ENCODE results near the gene OR2L2.
"Not testable (repeated sequence)": the region's sequence is repeated elsewhere in the genome, so short reads cannot be mapped to it uniquely, and the experiment has no call there.

OR2L2 gene, protein sequence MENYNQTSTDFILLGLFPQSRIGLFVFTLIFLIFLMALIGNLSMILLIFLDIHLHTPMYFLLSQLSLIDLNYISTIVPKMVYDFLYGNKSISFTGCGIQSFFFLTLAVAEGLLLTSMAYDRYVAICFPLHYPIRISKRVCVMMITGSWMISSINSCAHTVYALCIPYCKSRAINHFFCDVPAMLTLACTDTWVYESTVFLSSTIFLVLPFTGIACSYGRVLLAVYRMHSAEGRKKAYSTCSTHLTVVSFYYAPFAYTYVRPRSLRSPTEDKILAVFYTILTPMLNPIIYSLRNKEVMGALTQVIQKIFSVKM

GRCh38 chr1:248029770-248030169 lies at the start of gene OR2L2:
OR2L2 (plus strand) TSS chr1:248030070; CDS start chr1:248038268, 8,198 bp downstream.
- no peak for DNase-seq

DNA sequence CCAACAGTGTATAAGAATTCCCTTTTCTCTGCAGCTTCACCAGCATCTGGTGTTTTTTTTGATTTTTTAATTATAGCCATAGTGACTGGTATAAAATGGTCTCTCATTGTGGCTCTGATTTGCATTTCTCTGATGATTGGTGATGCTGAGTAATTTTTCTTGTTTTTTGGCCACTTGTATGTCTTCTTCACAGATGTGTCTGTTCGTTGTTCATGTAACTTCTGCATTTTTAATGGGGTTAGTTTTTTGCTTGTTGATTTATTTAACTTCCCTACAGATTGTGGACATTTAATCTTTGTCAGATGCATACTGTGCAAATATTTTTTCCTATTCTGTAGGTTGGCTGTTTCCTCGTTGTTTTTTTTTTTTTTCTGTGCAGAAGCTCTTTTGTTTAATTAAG lies 36.9 kb upstream of the OR2L2 start:
- DNase-seq = no peak

GRCh38 chr1:247998811-247999210 lies 31.1 kb upstream of the OR2L2 start:
- DNase-seq = no peak

DNA sequence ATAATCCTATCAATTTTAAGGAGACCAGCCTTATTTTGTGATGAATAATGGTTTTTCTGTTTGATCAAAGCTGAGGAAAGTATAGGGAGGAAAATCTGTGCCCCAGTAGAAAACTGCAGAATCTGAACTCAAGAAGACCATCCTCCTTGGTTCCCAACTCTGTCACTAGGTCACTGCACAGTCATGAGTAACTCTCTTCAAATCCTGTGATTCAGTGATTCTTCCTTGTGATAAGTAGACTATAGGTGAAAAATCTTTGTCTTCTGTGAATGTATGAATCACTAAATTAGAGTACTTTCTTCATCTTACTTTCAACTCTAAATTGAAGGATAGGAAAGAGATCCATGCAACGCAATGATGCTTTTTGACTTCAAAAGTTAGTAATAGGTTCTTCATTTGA lies 29.7 kb upstream of the OR2L2 start:
- no peak for DNase-seq

- no peak for DNase-seq
Observed at GRCh38 chr1:248007778-248008177, 22.1 kb upstream of the OR2L2 start.

GRCh38 chr1:248009681-248010080 lies 20.2 kb upstream of the OR2L2 start:
- DNase-seq = no peak

GRCh38 chr1:248013229-248013710 lies 16.6 kb upstream of the OR2L2 start, which contains the start of gene OR2L5:
OR2L5 (plus strand) TSS chr1:248013660; CDS start chr1:248021948, 8,288 bp downstream.
- DNase-seq = no peak

- DNase-seq = no peak
Observed at GRCh38 chr1:248015803-248016202, 14.1 kb upstream of the OR2L2 start.

GRCh38 chr1:248045209-248045608 lies 15.3 kb downstream of the OR2L2 start:
- no peak for DNase-seq

DNA sequence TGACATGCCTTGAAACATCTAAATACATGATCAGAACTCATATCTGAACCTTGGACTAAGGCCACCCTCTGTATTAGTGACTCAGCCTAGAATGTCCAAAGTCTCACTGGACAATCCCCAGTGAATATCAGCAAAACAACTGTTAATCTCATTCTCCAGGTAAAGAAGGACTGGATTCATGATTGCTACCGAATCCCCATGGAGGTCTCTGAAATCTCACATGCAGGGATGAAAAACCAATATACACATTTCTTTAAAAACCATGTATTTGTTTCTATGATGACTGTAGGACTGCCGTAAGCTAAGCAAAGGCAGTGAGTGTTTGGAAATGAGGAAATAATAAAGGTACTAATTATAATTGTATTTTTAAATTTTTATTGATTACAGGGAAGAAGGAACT lies 16.7 kb downstream of the OR2L2 start, which contains the start of gene OR2L3:
TSS of gene OR2L3 (plus strand) at position 301 of the 400 bp plus-strand sequence. CDS start 13,846 bp downstream, outside the sequence.
- no peak for DNase-seq

GRCh38 chr1:248047008-248047407 lies 17.1 kb downstream of the OR2L2 start:
- no peak for DNase-seq

DNA sequence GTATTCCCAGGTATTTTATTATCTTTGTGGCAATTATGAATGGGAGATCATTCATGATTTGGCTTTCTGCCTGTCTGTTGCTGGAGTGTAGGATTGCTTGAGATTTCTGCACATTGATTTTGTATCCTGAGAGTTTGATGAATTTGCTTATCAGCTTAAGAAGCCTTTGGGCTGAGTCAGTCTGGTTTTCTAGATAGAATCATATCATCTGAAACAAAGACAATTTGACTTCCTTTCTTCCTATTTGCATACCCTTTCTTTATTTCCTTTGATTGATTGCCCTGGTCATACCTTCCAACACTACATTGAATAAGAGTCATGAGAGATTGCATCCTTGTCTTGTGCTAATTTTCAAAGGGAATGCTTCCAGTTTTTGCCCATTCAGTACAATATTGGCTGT lies 24.8 kb downstream of the OR2L2 start:
- DNase-seq = no peak

DNA sequence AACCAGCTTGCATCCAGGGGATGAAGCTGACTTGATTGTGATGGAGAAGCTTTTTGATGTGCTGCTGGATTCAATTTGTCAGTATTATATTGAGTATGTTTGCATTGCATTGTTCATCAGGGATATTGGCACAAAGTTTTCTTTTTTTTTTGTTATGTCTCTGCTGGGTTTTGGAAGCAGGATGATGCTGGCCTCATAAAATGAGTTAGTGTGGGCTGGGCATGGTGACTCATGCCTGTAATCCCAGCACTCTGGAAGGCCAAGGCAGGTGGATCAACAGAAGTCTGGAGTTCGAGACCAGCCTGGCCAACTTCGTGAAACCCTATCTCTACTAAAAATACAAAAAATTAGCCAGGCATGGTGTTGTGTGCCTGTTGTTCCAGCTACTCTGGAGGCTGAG lies 25.4 kb downstream of the OR2L2 start:
- no peak for DNase-seq

- no peak for DNase-seq
Observed at GRCh38 chr1:248065071-248065470, 35.2 kb downstream of the OR2L2 start.

DNA sequence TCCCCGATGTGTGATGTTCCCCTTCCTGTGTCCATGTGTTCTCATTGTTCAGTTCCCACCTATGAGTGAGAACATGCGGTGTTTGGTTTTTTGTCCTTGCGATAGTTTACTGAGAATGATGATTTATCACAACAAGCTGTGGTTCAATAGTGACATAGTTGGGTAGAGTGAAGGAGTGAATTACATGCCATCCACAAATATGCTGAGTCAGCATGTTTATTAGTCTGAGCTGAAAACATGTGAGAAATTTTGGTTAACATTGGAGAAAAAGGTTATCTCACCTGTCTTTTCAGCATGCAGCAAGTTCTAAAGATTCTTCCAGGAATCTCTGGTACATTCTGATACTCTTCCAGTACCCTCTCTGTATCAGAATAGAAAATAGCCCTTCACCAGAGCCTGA lies 35.7 kb downstream of the OR2L2 start:
- no peak for DNase-seq

- DNase-seq = not testable (repeated sequence)
Observed at GRCh38 chr1:248083864-248084263, 54.0 kb downstream of the OR2L2 start.

Measured in NCI-H2171 (cell line).